Fibroblast of skin of back (primary cell): ENCODE results near the gene WBP2.
A peak's percentile ranks its signal among the peaks of the same experiment; 100 is the strongest.
"Not testable (repeated sequence)": the region's sequence is repeated elsewhere in the genome, so short reads cannot be mapped to it uniquely, and the experiment has no call there.

Source experiments
- DNase-seq: peaks from one replicate; pipeline ENCODE4 v3.0.0-alpha.2; 2013

WBP2 gene

GRCh38 chr17:75812096-75813013 is 42.8 kb downstream of the WBP2 start:
- DNase-seq: no peak

GRCh38 chr17:75811174-75811573 is 44.0 kb downstream of the WBP2 start:
- no peak for DNase-seq

GRCh38 chr17:75810756-75811155 is 44.4 kb downstream of the WBP2 start:
- not testable (repeated sequence) for DNase-seq

- DNase-seq: no peak
Observed at GRCh38 chr17:75810216-75810615, 44.9 kb downstream of the WBP2 start.

GRCh38 chr17:75809631-75810111 is 45.5 kb downstream of the WBP2 start:
- DNase-seq: no peak

GRCh38 chr17:75808905-75809621 is 46.1 kb downstream of the WBP2 start:
- peak; percentile 73 for DNase-seq

GRCh38 chr17:75808549-75808904 is 46.6 kb downstream of the WBP2 start:
- DNase-seq: no peak

- no peak for DNase-seq
Observed at GRCh38 chr17:75807861-75808260, 47.3 kb downstream of the WBP2 start.

- no peak for DNase-seq
Observed at GRCh38 chr17:75806822-75807500, 48.2 kb downstream of the WBP2 start.

- DNase-seq: no peak
Observed at GRCh38 chr17:75803883-75804282, 51.3 kb downstream of the WBP2 start.

GRCh38 chr17:75799402-75799801 is 55.7 kb downstream of the WBP2 start:
- DNase-seq: no peak

GRCh38 chr17:75795820-75796607 is 59.1 kb downstream of the WBP2 start:
- DNase-seq: no peak
